Cortex of kidney (tissue), 1 donor: ENCODE measurements around the gene SNTN.
"Not testable (repeated sequence)": the region's sequence is repeated elsewhere in the genome, so short reads cannot be mapped to it uniquely, and the experiment has no call there.

Experiments
- DNase-seq: peaks from one replicate; lab custom pipeline; 2025; lab: John Stamatoyannopoulos, UW

The SNTN gene

GRCh38 chr3:63652066-63652725 is at the start of gene SNTN:
Gene SNTN (plus strand): TSS chr3:63652675. CDS start chr3:63652688, 13 bp downstream.
- DNase-seq: no peak

DNA sequence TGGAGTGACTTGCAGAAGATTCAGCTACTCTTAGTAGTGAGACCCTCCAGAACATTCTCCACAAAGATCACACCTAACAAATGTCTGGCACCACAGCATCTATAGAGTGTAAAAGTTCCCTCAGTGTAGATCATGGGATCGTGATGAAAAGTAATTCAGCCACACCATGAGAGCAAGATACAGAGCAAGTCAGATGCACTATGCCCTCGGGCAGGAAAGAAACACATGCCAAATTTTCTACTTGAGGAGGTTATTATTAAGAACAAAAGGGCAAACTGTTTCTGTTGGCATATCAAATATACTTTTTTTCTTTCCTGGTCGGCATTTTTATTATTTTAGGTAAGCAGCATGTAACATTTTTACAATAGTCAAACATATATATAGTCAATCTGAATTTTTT is 44.8 kb upstream of the SNTN start:
- no peak for DNase-seq

DNA sequence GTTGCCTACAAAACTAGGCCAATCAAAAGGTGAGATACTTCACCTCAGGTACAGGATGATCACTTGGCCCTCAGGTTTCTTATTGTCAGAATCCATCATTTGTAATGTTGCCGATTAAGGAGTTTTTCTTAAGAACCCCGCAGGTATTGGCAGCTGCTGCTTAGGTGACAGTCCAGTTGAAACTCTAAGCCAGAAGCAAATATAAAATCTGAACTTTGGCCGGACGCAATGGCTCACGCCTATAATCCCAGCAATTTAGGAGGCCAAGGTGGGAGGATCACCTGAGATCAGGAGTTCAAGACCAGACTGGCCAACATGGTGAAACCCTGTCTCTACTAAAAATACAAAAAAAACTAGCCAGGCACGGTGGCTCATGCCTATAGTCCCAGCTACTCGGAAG is 43.1 kb upstream of the SNTN start:
- no peak for DNase-seq

DNA sequence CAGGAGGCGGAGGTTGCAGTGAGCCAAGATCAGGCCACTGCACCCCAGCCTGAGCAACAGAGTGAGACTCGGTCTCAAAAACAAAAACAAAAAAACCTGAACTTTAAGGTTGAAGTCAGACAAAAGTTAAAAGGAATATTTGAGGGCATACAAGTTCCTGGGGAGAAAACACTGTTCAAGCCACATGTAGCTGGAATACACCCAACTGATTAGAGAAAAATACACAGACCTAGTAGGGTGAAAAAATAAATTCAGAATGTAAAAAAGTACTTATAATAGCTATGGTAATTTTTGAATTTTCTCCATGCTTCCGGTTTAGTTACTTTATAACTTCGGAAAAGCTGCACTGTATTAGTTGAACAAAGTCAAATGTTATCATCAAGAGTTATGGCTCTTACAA is 42.6 kb upstream of the SNTN start:
- DNase-seq: no peak

DNA sequence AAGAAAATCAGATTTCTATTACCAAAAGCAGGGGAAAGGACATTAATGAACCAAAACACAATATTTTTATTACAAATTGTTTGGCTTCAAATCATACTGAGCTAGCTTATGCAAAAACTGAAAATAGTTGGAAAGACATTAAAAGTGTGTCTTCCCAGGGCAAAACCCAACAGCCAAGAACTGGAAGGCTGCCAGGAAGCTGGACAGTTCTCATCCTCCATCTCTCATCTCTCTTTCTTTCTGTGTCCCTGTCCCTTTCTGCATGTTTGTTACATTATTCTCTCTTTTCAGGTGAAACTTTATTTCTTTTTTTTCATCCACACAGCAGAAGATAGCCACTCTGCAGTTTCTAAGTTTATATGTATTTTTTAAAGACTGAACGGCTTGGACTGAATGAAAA is 41.1 kb upstream of the SNTN start:
- no peak for DNase-seq

GRCh38 chr3:63613561-63613960 is 38.9 kb upstream of the SNTN start:
- DNase-seq: no peak

DNA sequence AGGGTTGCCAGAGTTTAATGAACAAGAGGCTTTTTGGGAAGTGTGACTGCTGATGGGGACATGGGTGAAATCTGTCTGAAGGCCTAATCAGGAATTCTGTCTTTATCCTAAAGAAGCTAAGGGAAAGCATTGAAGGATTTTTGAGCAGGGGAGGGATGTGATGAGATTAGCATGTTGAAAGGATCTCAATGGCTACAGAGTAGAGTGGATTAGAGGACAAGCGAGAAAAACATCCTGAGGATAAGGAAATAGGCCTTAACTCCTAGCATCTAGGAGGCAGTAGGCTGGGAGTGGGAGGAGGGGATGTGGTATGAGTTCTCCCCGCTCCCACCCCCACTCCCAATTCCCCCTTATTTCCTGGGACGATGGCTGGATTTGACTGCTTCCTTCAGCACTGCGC is 35.1 kb upstream of the SNTN start:
- no peak for DNase-seq

- no peak for DNase-seq
These were observed 27.4 kb upstream of the SNTN start for GRCh38 chr3:63624941-63625560.

- DNase-seq: no peak
These were observed 20.8 kb upstream of the SNTN start for GRCh38 chr3:63631670-63632069.

DNA sequence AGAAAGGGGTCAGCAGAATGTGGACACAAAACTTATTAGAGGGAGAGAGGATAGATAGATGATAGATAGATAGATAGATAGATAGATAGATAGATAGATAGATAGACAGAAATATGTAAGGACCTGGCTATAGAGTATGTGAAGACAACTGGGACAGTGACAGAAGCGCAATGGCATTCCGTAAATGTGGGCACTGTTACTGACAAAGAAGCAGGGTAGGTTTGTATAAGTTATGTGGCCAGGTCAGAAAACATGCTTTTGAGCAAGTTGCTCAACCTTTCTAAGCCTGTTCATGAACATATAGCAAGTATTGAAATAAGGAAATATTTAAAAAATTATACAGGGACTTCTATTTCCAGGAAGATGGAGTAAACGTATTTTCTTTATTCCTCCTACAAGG is 17.3 kb upstream of the SNTN start:
- DNase-seq: no peak

DNA sequence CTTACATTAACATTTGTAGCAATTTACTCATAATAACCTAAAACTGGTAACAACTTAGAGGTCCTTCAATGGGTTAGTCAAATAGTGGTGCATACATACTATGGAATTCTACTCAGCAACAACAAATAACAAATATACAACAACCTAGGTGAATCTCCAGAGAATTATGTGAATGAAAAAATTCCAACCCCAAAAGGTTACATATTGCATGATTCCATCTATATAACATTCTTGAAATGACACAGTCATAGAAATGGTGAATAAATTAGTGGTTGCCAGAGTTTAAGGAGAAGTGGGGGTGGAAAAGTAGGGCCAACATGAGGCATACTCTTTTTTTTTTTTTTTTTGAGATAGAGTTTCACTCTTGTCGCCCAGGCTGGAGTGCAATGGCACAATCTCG is 12.7 kb upstream of the SNTN start:
- no peak for DNase-seq

DNA sequence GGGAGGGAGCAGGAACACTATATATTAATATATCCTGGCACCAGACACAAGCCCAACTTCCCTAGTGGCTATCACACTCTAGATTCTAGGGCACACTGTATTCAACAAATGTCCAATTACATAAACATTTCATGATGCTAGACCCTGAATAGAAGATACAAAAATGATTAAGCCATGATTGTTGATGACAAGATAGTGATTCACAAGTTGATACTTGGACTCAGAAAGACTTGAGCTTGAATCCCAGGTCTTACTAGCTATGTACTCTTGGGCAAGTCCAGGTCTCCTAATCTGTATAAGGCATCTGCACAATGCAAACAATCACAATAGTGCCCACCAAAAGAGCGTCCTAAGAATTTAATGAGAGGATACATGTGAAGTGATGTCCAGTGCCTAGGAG is 10.0 kb upstream of the SNTN start:
- DNase-seq: no peak

DNA sequence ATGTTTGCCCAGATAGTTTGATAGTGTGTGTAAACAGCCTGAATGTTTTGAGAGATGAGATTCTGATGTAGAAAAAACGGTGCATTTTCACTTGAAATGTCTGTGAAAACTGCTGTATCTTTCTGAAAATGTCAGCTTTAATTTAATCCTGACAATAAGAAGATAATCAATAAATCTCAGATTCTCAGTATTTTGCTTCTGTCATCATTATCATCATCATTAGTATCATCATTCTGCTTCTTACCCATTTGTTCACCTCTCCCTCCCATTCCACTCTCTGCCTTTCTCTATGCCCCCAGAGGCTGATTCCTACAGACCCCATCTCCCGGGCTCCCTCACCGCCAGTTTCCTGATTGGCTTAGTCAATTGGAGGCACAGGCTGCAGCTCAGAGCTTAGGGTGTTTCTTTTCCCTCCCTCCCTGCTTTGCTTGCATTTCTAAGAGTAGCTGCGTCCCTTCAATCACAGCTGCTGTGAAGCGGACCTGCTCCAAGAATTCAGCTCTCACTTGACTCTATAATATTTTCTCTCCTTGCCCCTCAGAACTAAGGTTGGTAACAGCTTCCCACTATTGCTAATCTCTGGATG is 8.2 kb upstream of the SNTN start:
- no peak for DNase-seq

GRCh38 chr3:63644928-63645781 is 7.3 kb upstream of the SNTN start:
- not testable (repeated sequence) for DNase-seq

DNA sequence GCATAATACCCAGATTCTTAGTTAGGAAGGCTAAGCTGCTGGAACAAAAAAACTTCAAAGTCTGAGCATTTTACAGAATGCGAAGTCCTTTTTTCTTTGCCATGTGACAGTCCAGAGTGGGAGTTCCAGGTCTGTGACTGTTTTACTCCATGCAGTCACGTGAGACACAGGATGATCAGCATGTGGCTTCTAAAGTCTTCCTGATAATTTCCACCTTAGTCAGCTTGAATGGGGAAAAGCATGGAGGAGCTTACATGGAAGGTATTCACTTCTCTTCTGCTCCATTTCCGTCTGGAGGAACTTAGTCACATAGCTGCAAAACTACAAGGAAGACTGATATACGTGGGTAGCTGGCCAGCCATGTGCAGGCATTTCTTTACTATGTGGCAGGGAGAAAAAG is 1.7 kb downstream of the SNTN start:
- no peak for DNase-seq

DNA sequence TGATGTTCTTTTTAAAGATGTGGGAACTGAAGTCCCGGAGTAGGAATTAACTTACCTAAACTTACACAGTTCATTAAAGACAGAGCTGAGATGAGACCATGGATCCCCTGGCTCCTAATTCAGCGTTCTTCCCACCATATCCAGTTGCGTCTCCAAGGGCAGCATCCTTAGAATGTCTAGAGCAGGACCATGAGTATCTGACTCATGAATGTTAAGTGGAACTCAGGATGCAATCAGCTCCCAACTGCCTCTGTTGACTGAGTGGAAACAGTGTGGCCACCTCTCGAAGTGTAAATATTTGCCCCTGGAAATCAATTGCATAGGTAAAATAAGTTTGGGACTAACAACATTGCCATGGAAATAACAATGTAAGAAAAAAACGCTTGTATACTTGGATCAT is 2.5 kb downstream of the SNTN start:
- DNase-seq: no peak

DNA sequence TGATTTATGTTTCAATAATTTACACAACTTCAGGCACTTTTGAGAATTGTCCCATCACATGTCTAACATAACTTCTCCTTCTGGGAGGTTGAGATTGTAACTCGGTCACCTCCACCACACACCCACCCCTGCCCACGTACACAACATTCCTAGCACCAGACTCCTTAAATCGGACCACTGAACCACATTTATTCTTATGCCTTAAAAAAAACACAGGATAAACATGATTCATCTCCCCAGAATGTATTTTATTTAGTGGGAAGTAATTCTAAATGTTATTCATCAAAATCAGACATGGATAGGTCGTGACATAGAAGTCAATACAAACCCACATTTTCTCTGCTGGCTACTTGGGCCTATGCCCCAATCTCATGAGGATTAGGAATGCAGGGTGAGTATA is 3.0 kb downstream of the SNTN start:
- no peak for DNase-seq

DNA sequence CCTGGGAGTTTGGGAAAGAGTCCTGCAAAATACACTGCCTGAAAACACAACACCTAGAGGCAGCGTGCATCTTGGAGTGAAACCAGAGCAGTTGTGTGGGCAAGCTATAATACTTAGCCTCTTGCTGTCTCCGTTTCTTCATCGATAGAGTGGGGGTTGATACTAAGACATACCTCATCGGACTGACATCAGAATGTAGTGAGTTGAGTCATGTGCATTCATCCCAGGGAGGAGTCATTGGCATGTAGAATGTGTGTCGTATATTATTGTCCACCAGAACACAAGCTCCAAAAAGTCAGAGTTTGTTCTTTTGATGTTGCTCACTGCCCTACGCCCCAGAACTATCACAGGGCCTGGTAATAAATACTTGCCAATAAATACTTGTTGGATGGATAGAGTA is 4.3 kb downstream of the SNTN start:
- no peak for DNase-seq

- DNase-seq: no peak
These were observed 8.8 kb downstream of the SNTN start for GRCh38 chr3:63661242-63661641.

DNA sequence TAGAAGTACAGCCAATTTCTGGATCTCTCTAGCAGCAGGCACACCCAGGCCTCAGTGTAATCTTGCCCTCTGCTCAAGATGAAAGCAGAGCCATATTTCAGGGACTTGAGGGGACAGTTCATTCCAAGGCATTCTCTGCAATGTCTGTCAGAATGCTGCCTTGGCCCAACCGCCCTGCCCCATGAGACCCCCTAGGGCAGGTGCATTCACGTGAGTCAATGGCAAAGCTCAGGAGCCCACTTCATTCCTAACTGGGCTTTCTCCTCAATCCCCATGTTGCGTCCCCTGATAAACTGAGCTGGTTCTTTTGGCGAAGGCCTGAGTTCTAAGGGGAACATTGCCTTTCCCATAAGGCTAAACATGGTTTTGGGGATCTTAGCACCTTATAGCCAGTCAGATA is 9.5 kb downstream of the SNTN start:
- DNase-seq: no peak

DNA sequence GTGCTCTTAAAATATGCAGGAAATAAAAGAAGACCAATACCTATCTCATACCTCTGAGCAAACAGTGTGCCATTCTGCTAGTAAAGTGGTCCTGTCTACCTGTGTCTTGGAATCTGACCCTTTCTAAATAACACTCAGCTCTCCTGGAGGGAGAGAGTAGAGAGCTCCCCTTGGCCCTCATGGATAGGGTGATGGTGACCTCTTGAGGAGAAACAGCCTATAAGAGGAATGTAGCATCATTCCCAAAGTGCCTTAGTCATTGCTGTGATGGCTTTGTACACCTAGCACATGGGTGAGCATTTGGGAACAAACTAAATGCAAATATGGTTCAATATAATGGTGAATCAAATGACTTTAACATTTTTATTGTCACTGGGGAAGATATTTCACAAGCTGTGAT is 10.0 kb downstream of the SNTN start:
- no peak for DNase-seq

DNA sequence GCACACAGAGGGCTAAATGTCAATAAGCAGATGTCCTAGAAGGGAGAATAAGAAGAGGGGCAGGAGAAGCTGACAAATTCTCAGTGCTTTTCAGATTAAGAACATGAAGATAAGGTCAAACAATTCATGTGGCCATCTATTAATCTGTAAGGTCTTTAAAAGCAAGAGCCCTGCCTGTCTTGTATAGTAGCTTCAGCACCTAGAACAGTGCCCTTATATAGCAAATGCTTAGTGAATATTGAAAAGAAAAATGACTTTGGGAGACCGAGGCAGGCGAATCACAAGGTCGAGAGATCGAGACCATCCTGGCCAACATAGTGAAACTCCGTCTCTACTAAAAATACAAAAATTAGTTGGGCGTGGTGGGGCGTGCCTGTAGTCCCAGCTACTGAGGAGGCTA is 18.1 kb downstream of the SNTN start:
- DNase-seq: no peak

GRCh38 chr3:63673111-63673510 is 20.6 kb downstream of the SNTN start:
- no peak for DNase-seq
